ENCODE measurements around the gene CSRP3. TPM values are rescaled to one million over a fixed set of nuclear protein-coding genes. Genes with fewer than 3 reads are reported as not detected.

Gene CSRP3
- not detected for total RNA-seq
- 1 to 10 TPM in 2 of 3 donors, under 1 TPM in 1; 0.66 to 1.2 (median 1.2) TPM for polyA plus RNA-seq

- intact Hi-C loops (cut with DNase I) = no loop called here
- no peaks in the 10 kb centered on the region for H3K36me3 ChIP-seq
- no peaks in the 10 kb centered on the region for H3K9me3 ChIP-seq
- H3K4me1 ChIP-seq = no peaks in the 10 kb centered on the region
- TF ChIP-seq CTCF (IDR thresholded peaks at IDR 0.05) (no peak), POLR2A (IDR thresholded peaks at IDR 0.05) (no peak), POLR2AphosphoS5 (IDR thresholded peaks at IDR 0.05) (no peak), EP300 (IDR thresholded peaks at IDR 0.05) (no peak)
- H3K27ac ChIP-seq = no peak within 1 kb of the TSS
- H3K4me3 ChIP-seq = no peak within 1 kb of the TSS
- DNase-seq = no peak
- WGBS, 2 donors = 86 to 90% methylated on average over 7 of the region's 7 CpGs
- H3K27me3 ChIP-seq = no peaks in the 10 kb centered on the region
Observed at GRCh38 chr11:19201737-19202605, at the start of gene CSRP3. Gene CSRP3 (minus strand): TSS chr11:19201983. CDS start chr11:19192448, 9,535 bp downstream.

- Histone ChIP-seq H3K4me3 (no peak overlapping the region), H3K9me3 (no peaks in the 10 kb centered on the region), H3K27ac (no peak overlapping the region), H3K36me3 (no peaks in the 10 kb centered on the region), H3K4me1 (no peaks in the 10 kb centered on the region), H3K27me3 (peaks cover 0 to 5% (median 0%) of the 10 kb centered on the region in 3 donors)
- intact Hi-C loops (cut with DNase I) = no loop called here
- no peak for TF ChIP-seq POLR2AphosphoS5 (IDR thresholded peaks at IDR 0.05)
- no peak for TF ChIP-seq CTCF (IDR thresholded peaks at IDR 0.05)
- no peak for TF ChIP-seq EP300 (IDR thresholded peaks at IDR 0.05)
- no peak for TF ChIP-seq POLR2A (IDR thresholded peaks at IDR 0.05)
- DNase-seq = no peak
Observed at GRCh38 chr11:19251577-19251976, 49.8 kb upstream of the CSRP3 start.

GRCh38 chr11:19246816-19247215, 45.0 kb upstream of the CSRP3 start:
- Histone ChIP-seq H3K27ac (no peak overlapping the region), H3K4me3 (no peak overlapping the region), H3K27me3 (peaks cover 9 to 34% (median 15%) of the 10 kb centered on the region in 3 donors), H3K9me3 (no peaks in the 10 kb centered on the region), H3K4me1 (peaks cover 0 to 11% (median 7%) of the 10 kb centered on the region in 4 donors), H3K36me3 (no peaks in the 10 kb centered on the region)
- 99 to 100% methylated on average over 1 of the region's 1 CpG for WGBS, 2 donors
- no peak for TF ChIP-seq POLR2AphosphoS5 (IDR thresholded peaks at IDR 0.05)
- TF ChIP-seq EP300 (IDR thresholded peaks at IDR 0.05) = no peak
- no peak for TF ChIP-seq POLR2A (IDR thresholded peaks at IDR 0.05)
- no peak for TF ChIP-seq CTCF (IDR thresholded peaks at IDR 0.05)
- no peak for DNase-seq
- intact Hi-C loops (cut with DNase I) = no loop called here

- no peaks in the 10 kb centered on the region for H3K36me3 ChIP-seq
- no peak overlapping the region for H3K4me3 ChIP-seq
- no peaks in the 10 kb centered on the region for H3K9me3 ChIP-seq
- intact Hi-C loops (cut with DNase I) = no loop called here
- H3K4me1 ChIP-seq = peaks cover 0 to 25% (median 22%) of the 10 kb centered on the region in 4 donors
- no peak overlapping the region for H3K27ac ChIP-seq
- 43 to 74% methylated on average over 5 of the region's 5 CpGs for WGBS, 2 donors
- no peak for TF ChIP-seq POLR2AphosphoS5 (IDR thresholded peaks at IDR 0.05)
- TF ChIP-seq POLR2A (IDR thresholded peaks at IDR 0.05) = no peak
- no peak for TF ChIP-seq EP300 (IDR thresholded peaks at IDR 0.05)
- DNase-seq = no peak
- peaks cover 17 to 49% (median 29%) of the 10 kb centered on the region in 3 donors for H3K27me3 ChIP-seq
Observed at GRCh38 chr11:19245351-19245750, 43.6 kb upstream of the CSRP3 start.

- no peaks in the 10 kb centered on the region for H3K36me3 ChIP-seq
- no peaks in the 10 kb centered on the region for H3K9me3 ChIP-seq
- intact Hi-C loops (cut with DNase I) = no loop called here
- peaks cover 17 to 56% (median 35%) of the 10 kb centered on the region in 3 donors for H3K27me3 ChIP-seq
- TF ChIP-seq EP300 (IDR thresholded peaks at IDR 0.05) = no peak
- TF ChIP-seq CTCF (IDR thresholded peaks at IDR 0.05) = no peak
- no peak for TF ChIP-seq POLR2A (IDR thresholded peaks at IDR 0.05)
- no peak for TF ChIP-seq POLR2AphosphoS5 (IDR thresholded peaks at IDR 0.05)
- DNase-seq = no peak
- no peak overlapping the region for H3K27ac ChIP-seq
- no peak overlapping the region for H3K4me3 ChIP-seq
- 22 to 78% methylated on average over 2 of the region's 2 CpGs for WGBS, 2 donors
- peaks cover 0 to 28% (median 24%) of the 10 kb centered on the region in 4 donors for H3K4me1 ChIP-seq
Observed at GRCh38 chr11:19244621-19245020, 42.8 kb upstream of the CSRP3 start.

Measured in sigmoid colon (tissue), 7 donors.